NOMO-1 treated with dmso at 0.1 percent for 144 hours (cell line): ENCODE measurements around the gene CNN1.
"Not testable (repeated sequence)": the region's sequence is repeated elsewhere in the genome, so short reads cannot be mapped to it uniquely, and the experiment has no call there.

Experiments used
- DNase-seq: peaks from one replicate; lab custom pipeline; 2025; ENCODE audit not compliant: unreplicated experiment; lab: John Stamatoyannopoulos, UW

The CNN1 gene

DNA sequence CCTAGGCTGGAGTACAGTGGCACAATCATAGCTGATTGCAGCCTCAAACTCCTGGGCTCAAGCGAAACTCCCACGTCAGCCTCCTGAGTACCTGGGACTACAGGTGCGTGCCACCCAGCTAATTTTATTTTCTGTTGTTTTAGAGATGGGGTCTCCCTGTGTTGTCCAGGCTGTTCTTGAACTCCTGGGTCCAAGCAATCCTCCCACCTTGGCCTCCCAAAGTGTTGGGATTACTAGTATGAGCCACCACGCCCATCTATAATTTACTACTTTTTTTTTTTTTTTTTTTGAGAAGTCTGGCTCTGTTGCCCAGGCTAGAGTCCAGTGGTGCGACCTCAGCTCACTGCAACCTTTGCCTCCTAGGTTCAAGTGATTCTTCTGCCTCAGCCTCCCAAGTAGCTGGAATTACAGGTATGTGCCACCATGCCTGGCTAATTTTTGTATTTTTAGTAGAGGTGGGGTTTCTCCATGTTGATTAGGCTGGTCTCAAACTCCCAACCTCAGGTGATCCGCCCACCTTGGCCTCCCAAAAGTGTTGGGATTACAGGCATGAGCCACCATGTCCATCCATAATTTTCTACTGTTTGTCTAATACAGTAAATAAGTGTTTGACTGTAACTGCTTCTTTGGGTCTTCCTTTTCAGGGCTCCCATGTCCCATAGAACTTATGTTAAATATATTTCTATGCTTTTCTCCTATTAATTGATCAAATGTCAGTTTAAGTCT is 25.6 kb downstream of the CNN1 start:
- DNase-seq: not testable (repeated sequence)

DNA sequence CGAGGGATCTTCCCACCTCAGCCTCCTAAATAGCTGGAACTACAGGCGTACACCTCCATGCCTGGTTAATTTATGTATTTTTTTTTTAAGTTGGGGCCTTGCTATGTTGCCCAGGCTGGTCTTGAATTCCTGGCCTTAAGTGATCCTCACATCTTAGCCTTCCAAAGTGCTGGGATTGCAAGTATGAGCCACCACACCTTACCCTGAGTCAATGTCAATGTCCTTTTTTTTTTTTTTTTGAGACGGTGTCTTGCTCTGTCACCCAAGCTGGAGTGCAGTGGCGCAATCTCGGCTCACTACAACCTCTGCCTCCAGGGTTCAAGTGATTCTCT is 27.0 kb downstream of the CNN1 start:
- DNase-seq: not testable (repeated sequence)

GRCh38 chr19:11566164-11566563 is 27.5 kb downstream of the CNN1 start:
- no peak for DNase-seq

GRCh38 chr19:11570039-11570462 is 31.4 kb downstream of the CNN1 start:
- DNase-seq: peak; percentile 92

DNA sequence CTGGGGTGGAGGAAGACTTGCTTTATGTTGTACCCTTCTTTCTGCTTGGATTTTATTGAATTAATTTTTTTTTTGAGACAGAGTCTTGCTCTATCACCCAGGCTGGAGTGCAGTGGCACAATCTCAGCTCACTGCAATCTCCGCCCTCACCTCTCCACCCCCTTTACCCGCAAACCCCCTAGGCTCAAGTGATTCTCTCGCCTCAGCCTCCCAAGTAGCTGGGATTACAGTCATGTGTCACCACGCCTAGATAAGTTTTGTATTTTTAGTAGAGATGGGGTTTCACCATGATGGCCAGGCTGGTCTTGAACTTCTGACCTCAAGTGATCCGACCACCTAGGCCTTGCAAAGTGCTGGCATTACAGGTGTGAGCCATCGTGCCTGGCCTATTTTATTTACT is 34.7 kb downstream of the CNN1 start:
- DNase-seq: not testable (repeated sequence)

DNA sequence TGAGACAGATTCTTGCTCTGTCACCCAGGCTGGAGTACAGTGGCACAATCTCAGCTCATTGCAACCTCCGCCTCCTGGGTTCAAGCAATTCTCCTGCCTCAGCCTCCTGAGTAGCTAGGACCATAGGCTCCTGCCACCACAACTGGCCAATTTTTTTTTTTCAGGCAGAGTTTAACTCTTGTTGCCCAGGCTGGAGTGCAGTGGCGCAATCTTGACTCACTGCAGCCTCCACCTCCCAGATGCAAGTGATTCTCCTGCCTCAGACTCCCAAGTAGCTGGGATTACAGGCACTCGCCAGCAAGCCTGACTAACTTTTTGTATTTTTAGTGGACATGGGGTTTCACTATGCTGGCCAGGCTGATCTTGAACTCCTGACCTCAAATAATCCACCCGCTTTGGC is 35.1 kb downstream of the CNN1 start:
- DNase-seq: not testable (repeated sequence)

- no peak for DNase-seq
Observed at GRCh38 chr19:11574689-11575088, 36.0 kb downstream of the CNN1 start.

DNA sequence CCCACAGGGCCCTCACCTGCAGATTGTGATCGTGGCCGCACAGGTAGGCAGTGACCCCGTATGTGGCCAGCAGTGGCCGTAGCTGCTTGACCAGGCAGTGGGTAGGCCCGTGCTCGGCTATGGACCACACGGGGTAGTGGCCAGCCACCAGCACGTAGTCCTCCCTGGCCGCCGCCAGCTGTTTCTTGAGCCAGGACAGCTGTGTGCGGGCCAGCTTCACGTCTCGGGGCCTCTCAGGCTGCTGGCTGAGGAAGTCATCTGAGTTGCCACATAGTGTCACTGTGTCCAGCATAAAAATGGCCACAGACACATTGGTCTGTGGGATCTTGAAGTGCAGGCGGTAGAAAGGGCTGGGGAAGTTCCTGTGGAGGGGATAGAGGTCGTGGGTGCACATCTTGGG is 37.6 kb downstream of the CNN1 start:
- no peak for DNase-seq

DNA sequence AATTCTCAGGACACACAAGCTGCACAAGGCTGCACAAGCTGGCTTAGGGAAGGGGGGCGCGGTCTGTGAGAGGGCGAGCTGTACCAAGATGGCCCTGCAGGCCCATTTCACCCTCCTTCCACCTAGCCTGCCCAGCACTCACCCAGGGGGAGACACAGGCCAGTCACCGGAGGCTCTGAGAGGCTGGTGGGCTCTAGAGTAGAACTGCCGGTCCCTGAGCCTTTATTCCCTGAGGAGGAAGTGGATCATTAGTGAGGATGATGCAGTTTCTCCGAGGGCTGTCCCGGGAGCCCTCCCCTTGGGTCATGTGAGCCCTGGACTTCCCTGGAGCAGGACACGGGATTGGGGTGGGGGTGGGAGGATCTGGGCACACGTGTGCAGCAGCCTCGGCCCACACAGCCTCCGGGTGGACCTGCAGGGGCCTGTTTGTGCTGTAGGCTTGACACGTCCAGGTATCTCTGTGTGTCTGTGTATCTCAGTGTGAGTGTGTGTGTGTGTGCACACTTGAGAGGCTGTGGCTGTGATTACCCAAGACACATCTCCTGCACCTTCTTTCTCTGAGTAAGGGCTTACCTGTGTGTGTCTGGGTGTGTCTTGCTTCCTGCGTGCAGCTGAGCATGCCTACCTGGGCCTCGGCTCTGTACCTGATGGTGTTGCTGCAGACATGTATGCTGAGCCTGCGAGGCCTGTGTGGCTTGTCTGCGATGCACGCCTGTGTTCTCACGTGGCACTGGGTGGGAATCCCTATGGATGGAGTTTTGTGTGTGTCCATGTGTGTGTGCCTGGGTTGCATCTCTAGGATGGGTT is 39.0 kb downstream of the CNN1 start, which contains the start of gene ACP5:
Gene ACP5, minus strand, starts transcription at position 195 of the 807 bp plus-strand sequence. CDS start 328 bp downstream, outside the sequence.
- DNase-seq: no peak

DNA sequence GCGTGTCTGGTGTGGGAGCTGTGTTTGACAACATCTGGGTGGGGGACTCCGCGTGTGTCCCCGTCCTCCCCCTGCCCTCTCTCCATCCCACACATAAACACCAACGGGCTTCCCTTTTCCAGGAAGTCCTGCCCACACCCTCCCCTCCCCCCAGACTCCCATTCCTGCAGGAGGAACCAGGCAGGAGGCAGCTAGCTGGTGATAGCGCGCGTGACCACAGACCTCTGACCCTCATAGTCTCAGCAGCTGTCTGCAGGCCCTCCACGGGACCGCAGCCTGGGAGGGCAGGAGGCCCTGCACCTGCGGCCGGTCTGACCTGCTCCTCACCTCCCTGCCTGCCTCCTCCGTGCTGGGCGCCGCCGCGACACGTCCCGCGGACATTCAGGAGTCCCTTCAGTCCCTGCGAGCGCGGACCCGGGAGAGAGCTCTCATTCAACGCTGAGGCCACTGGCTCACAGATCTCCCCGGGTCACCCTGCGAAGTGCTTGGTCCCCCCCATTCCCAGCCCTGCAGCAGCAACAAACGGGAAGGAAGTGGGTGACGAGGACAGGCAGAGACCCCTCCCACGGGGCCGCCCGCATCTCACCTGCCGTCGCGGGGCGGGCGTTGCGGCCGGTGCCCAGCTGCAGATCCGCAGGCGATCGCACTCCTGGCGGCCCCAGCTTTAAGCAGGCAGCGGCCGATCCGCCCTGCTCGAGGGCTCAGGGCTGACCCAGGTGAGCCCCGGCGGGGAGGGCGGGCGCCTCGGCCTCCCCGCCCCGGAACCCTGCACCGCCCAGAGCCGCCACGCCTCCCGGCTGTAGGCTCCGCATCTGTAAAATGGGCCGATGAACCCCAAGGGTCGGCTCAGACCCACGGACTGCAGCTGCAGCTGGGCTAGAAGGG is 39.8 kb downstream of the CNN1 start:
- no peak for DNase-seq

- no peak for DNase-seq
Observed at GRCh38 chr19:11580116-11580515, 41.5 kb downstream of the CNN1 start.

- DNase-seq: no peak
Observed at GRCh38 chr19:11581740-11582139, 43.1 kb downstream of the CNN1 start.

DNA sequence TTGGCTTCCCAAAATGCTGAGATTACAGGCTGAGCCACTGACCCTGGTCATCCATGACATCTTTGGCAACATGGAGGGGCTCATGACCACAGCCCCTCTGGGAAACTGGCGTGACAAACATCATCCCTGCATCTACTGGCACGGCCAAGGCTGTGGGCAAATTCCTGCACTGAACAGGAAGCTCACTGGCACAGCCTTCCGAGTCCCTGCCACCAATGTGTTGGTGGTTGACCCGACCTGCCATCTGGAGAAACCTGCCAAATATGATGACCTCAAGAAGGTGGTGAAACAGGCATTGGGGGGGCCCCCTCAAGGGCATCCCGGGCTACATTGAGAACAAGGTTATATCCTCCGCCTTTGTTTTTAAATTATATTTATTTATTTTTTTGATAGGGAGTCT is 47.7 kb downstream of the CNN1 start:
- no peak for DNase-seq

- peak; percentile 70 for DNase-seq
Observed at GRCh38 chr19:11587302-11587974, 48.8 kb downstream of the CNN1 start.

DNA sequence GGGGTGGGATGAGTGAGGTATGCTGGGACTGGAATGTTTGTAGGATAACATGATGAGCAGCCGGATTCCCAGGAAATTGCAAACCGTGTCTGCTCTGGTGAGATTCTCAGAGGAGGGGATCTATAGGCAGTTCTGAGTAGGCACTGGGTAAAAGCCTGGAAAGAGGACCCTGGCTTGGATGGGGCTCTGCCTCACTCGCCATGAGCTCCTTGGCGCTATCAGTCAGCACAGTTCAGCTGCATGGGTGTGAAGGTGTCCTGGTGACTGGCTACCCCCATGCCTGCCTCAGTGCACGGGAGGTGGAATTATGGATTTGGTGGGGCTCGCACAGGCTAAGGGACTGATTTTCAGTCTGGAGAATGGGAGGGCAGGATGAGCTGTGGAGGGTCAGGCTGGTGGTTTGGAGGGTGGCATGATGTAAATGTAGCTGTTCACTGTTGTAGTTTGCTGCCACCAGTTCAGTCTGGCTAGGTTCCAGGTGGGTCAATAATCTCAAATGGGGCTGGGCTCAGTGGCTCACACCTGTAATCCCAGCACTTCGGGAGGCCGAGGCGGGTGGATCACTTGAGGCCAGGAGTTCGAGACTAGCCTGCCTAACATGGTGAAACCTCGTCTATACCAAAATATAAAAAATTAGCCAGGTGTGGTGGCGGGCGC is 49.5 kb downstream of the CNN1 start:
- DNase-seq: no peak

DNA sequence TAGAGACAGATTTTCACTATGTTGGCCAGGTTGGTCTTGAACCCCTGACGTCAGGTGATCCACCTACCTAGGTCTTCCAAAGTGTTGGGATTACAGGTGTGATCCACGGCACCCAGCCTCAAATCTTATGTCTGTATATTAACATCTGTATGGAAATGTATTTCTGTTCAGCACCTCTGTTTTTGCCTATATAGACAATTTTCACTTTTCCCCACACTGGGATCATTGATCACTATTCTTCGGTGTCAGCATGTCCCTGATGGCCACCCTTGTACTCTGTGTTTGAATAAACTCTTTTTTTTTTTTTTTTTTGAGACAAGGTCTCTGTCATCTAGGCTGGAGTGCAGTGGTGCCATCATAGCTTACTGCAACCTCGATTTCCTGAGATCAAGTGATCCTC is 55.4 kb downstream of the CNN1 start:
- no peak for DNase-seq

- no peak for DNase-seq
Observed at GRCh38 chr19:11596156-11596555, 57.5 kb downstream of the CNN1 start.

- DNase-seq: peak; percentile 98
Observed at GRCh38 chr19:11597202-11598102, 58.8 kb downstream of the CNN1 start, which contains the start of gene ZNF627. Gene ZNF627 (plus strand): TSS chr19:11597483. CDS start chr19:11597628, 145 bp downstream.

DNA sequence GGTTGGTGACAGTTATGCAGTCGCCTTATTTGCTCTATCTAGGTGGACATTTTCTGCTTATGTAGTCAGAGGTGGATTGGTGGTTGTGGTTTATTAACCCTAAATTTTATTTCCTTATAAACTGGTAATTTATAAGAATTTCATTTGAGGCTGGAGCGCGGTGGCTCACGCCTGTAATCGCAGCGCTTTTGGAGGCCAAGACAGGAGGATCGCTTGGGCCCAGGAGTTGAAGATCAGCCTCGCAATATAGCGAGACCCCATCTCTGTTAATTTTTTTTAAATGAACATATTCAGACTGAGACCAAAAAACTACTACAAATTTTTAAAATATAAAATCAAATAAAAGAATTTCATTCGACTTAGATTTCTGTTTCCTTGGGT is 59.4 kb downstream of the CNN1 start:
- no peak for DNase-seq
